22Rv1 (cell line): Measurements from ENCODE around the gene CST1.
"Not testable (repeated sequence)": the region's sequence is repeated elsewhere in the genome, so short reads cannot be mapped to it uniquely, and the experiment has no call there.

ENCODE experiments used
- H3K27ac ChIP-seq: fragments of 450-650 bp; 2 replicates; pipeline ENCODE4 v1.5.1; 2017
- ZFX ChIP-seq: fragments of 450-650 bp; IDR thresholded peaks from 2 replicates; pipeline ENCODE4 v1.6.1; 2017; ENCODE audit warnings: antibody characterized with exemption, borderline replicate concordance
- TF ChIP-seq, protein P1 (sequence below): fragments of 450-650 bp; IDR thresholded peaks from 2 replicates; pipeline ENCODE4 v1.5.1; 2017; ENCODE audit warnings: mild to moderate bottlenecking

CST1 gene

DNA sequence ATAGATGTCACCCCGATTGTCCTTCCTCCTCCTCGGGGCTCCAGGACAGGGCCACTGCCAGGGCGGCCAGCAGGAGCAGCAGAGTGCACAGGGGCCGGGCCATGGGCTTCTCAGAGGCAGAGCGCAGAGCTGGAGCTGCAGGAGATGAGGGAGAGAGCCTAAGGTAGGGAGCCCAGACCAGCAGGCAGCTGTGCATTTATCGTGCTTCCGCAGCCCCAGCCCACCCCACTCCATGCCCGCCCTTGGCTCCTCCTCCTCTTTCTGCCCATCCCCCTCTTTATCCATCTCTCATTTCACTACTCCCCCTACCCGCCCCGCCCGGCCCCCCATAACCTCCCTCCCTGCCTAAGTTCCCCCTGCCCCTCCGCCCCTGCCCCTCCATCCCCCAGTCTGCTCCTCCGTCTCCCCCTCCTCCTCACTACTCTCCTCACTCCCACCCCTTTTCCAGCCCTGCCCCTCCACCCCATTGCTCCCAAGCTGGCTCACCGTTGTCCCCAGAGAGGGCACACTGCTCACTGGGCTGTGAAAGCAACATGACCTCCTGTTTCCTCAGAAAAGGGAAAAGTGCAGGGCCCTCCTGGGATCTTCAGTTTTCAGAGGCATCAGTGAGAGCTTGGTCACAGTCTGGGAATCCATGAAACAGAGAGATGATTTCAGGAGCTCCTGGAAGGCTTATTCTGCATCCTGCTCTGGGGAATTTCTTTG lies 25.5 kb upstream of the CST1 start:
- no peak overlapping the region for H3K27ac ChIP-seq
- TF ChIP-seq, protein P1, sequence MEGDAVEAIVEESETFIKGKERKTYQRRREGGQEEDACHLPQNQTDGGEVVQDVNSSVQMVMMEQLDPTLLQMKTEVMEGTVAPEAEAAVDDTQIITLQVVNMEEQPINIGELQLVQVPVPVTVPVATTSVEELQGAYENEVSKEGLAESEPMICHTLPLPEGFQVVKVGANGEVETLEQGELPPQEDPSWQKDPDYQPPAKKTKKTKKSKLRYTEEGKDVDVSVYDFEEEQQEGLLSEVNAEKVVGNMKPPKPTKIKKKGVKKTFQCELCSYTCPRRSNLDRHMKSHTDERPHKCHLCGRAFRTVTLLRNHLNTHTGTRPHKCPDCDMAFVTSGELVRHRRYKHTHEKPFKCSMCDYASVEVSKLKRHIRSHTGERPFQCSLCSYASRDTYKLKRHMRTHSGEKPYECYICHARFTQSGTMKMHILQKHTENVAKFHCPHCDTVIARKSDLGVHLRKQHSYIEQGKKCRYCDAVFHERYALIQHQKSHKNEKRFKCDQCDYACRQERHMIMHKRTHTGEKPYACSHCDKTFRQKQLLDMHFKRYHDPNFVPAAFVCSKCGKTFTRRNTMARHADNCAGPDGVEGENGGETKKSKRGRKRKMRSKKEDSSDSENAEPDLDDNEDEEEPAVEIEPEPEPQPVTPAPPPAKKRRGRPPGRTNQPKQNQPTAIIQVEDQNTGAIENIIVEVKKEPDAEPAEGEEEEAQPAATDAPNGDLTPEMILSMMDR = no peak
- no peak for TF ChIP-seq ZFX

DNA sequence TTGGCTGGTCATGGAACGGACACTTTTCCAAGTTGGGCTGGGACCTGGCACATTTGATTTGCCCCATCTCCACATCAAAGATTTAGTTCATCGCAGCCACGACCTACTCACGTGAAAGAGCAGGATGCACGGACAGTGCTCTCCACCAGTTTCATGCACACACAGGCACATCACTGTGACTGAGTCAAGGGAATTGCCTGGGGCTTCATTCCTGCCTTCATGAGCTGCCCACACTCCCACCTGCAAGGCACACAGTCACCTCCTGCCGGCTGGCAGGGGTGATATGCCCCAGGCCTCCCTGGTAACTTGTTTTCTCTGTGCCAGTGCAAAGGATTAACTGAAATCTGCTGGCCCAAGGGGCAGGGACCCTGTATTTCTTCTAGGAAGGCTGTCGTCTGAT lies 23.3 kb upstream of the CST1 start:
- no peak overlapping the region for H3K27ac ChIP-seq
- TF ChIP-seq, protein P1 = no peak

DNA sequence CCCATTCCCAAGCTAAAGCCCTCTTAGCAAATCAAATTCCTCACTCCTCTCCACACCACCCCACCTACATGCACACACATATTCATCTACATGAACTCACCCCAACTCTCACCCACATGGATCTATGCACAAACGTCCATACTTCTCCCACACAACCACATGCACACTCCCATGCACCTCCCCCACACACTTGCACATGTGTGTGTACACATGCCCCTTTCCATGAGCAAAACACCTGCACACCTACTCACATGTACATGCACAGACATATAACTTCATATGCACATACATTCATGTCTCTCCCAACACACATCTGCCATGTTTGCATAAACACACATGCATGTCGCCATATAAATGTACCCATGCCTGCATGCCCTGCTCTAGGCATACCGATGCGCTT lies 22.8 kb upstream of the CST1 start:
- no peak overlapping the region for H3K27ac ChIP-seq
- no peak for TF ChIP-seq ZFX
- TF ChIP-seq, protein P1 = no peak

DNA sequence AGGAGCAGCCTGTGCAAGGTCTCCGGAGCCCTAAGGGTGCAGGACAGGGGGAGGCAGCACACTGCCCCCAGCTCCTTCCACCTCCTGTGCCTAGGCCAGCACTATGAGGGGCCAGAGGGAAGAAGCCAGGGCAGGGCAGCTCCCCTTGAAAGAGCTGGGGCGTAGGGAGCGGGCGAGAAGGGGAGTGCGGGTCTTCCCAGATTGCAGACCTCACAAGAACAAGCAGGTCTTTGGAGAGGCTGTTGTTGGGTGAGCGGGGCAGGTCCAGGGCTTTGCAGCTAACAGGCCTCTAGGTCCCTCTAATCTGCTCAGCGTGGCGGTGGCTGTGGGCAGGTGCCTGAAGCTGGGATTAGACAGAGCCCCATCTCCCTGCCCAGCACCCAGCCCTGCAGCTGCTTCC lies 22.4 kb upstream of the CST1 start:
- no peak overlapping the region for H3K27ac ChIP-seq
- no peak for TF ChIP-seq ZFX
- TF ChIP-seq, protein P1 = no peak

DNA sequence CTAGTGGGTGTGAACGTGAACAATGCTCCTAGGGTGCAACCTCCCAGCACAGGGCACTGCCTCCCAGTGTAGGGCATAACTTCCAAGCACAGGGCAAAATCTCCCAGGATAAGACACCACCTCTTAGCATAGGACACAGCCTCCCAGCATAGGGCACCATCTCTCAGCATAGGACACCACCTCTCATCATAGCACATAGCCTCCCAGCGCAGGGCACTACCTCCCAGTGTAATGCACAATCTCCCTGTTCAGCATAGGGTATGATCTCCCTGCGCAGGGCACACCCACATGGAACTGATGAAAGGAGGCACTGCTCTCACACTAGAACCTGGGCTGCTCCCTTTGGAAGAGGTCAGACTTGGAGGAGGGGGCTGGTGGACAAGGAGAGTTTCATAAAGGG lies 21.3 kb upstream of the CST1 start:
- TF ChIP-seq, protein P1 = no peak
- TF ChIP-seq ZFX = no peak
- H3K27ac ChIP-seq = no peak overlapping the region

DNA sequence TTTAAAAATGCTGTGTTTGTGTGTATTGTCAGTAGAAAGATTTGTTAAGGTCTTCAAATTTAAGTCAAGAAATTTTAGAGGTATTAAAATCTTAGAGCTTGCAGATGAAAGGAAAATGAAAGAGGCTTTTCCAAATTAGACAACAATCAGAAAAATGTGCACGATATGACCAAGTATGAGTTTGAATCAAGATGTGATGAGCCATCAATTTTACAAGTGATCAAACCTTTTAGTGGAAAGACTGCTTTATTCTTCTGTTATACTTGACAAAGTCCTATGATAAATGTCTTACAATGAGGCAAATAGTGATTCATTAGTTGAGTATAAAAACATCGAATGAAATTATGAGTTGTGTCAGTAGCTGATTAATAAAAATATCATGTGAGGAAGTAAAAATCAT lies 19.6 kb upstream of the CST1 start:
- no peak overlapping the region for H3K27ac ChIP-seq
- TF ChIP-seq, protein P1 = no peak
- no peak for TF ChIP-seq ZFX

DNA sequence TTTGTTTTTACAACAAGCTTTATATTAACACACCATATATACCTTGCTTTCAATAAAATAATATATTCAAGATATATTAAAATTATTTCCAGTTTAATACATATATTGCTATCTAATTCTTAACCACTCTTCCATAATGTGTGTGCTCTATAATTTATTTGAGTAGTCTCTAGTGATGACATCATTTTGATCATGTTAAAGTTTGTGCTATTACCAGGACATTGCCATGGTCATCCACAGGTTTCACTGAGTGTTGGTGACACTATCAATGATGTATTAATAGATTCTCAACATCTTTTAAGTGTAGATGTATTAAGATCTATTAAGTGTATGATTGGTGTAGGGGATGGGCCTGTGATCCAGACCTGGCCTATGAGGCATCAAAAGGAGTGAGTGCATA lies 17.8 kb upstream of the CST1 start:
- not testable (repeated sequence) for H3K27ac ChIP-seq

DNA sequence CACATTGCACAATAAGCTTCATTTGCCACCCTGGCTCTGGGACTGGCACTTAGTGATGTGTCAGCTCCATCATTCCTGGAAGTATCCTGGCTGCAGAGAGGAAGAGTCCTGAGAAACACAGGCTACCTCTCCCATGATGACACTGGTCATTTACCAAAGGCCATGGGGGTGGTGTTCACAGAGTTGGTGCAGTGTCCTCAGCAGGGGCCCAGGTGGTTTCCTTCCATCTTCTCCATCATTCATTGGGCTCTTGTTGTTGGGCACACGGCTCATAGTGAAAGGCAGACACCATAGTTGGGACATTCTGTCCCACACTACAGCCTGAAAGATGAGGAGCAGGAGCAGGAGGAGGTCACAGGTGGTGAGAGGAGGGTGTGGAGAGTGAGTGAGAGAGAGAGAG lies 15.8 kb upstream of the CST1 start:
- no peak overlapping the region for H3K27ac ChIP-seq
- TF ChIP-seq, protein P1 = no peak
- TF ChIP-seq ZFX = no peak
